ENCODE data around the gene DLX6. TPM values are rescaled to one million over a fixed set of nuclear protein-coding genes. Genes with fewer than 3 reads are reported as not detected.

Gene DLX6
- total RNA-seq, 2 experiments from 2014 or later = not detected

DNA sequence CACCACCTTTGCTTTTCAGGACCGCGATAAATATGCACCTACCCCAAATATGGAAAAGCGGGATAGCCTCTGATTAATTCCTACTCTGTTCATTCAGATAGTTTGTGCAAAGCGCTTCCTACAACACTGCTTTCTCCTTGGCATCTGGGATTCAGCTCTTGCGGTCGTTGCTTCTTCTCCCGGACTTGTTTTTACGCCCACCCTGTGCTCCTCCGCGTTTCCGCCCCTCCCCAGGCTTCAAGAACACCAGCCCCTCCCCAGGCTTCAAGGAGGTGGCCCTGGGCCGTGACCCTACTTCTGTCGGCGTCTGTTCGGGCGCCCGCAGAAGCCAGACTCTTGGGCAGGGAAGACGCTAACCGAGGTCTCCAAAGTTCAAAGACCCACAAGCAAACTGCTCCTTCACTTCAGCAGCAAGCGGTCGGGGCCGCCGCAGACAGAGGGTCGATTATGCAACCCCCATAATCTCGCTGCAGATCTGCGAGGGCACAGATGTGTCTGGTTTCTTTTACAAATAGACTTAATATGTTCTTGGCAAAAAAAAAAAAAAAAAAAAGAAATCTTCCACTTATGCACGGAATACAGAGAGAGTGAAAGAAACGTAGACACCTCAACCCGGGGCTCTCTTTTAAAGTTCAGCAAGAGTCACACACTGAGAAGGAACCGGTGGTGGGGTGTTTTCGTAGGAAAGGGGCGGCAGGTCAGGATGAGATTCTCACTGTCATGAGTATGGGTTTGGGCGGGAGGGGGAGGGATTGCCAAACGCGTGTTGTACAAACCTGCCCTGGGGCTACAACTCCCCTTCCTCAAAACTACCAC, 17.3 kb downstream of the DLX6 start:
- intact Hi-C loops (cut with micrococcal nuclease) = no loop called here
- peaks cover 95% of the 10 kb centered on the region for H3K27me3 Mint-ChIP-seq
- POLR2A ChIA-PET = interaction anchor here (0.6 to 0.7 kb wide), 2 partner anchors 434 to 788 kb away, joined by 4 read pairs; no protein-coding TSS in a partner anchor

DNA sequence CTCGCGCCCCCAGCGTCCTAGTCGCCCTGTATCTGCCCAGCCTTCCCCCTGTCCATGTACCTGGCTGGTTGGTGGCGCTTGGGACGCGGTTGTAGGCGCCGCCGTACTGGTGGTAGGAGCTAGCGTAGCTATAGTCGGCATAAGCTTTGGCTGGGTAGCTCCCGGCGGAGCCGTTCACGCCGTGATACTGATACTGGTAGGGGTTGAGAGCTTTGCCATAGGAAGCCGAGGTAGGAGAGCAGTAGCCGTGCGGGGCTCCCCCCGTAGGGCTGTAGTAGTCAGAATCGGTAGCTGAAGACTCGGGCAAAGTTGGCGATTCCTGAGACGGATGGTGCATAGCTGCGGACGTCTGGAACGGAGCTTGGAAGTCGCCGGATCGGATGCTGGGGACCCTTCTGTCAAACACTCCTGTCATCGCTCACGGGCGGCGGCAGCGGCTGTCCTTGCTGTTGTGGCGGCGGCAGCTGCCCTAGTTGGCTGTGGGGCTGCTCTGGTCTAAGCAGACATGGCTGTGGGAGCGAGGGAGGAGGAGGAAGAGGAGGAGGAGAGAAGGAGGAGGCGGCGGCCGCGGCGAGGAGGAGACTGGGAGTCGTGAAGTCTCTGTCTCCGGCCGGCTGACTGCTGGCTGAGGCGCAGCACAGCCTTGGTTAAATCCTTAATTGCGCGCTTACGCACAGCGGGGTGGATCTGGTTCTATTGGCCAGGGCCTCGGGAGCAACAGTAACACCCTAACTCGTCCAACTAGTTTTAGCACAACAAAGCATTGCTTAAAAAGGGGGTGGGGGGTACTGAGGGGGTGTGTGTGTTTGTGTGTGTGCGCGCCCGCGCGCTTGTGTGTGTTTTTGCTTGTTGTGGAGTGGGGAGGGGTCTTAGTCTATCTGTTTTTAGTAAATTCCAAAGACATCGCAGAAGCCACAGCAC, 19.1 kb downstream of the DLX6 start, which contains the start of gene DLX5:
Gene DLX5, minus strand, starts transcription at position 623 of the 921 bp plus-strand sequence. Its CDS starts 208 bp downstream, at position 415.
- intact Hi-C loops (cut with micrococcal nuclease) = loop anchor here (5.0 kb wide), 3 partner anchors 32 to 1107 kb away; no protein-coding TSS in a partner anchor
- H3K4me1 Mint-ChIP-seq (ENCODE audit: low read depth) = peaks cover 46% of the 10 kb centered on the region
- no peak within 1 kb of the TSS for H3K4me3 Mint-ChIP-seq
- DNase-seq (peak; percentile 45), ATAC-seq (no peak)
- ChIA-PET CTCF (no interaction called here), POLR2A (no interaction called here)
- H3K9me3 Mint-ChIP-seq = no peaks in the 10 kb centered on the region
- no peak within 1 kb of the TSS for H3K27ac Mint-ChIP-seq
- TF ChIP-seq, protein P1, sequence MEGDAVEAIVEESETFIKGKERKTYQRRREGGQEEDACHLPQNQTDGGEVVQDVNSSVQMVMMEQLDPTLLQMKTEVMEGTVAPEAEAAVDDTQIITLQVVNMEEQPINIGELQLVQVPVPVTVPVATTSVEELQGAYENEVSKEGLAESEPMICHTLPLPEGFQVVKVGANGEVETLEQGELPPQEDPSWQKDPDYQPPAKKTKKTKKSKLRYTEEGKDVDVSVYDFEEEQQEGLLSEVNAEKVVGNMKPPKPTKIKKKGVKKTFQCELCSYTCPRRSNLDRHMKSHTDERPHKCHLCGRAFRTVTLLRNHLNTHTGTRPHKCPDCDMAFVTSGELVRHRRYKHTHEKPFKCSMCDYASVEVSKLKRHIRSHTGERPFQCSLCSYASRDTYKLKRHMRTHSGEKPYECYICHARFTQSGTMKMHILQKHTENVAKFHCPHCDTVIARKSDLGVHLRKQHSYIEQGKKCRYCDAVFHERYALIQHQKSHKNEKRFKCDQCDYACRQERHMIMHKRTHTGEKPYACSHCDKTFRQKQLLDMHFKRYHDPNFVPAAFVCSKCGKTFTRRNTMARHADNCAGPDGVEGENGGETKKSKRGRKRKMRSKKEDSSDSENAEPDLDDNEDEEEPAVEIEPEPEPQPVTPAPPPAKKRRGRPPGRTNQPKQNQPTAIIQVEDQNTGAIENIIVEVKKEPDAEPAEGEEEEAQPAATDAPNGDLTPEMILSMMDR (IDR thresholded peaks at IDR 0.05) = no peak
- H3K27me3 Mint-ChIP-seq = peaks cover 86% of the 10 kb centered on the region
- peaks cover 2% of the 10 kb centered on the region for H3K36me3 Mint-ChIP-seq (ENCODE audit: low read depth)

More for the DNA sequence above, 17.3 kb downstream of the DLX6 start:
- ATAC-seq (no peak), DNase-seq (no peak)
- peaks cover 44% of the 10 kb centered on the region for H3K4me1 Mint-ChIP-seq (ENCODE audit: low read depth)
- no peak overlapping the region for H3K27ac Mint-ChIP-seq
- TF ChIP-seq, protein P1 (IDR thresholded peaks at IDR 0.05) = no peak
- H3K36me3 Mint-ChIP-seq (ENCODE audit: low read depth) = peaks cover 2% of the 10 kb centered on the region
- no peaks in the 10 kb centered on the region for H3K9me3 Mint-ChIP-seq
- H3K4me3 Mint-ChIP-seq = no peak overlapping the region
- CTCF ChIA-PET = interaction anchor here (0.8 to 1.8 kb wide), 3 partner anchors 14 to 849 kb away, joined by 3 to 5 read pairs (median 4); no protein-coding TSS in a partner anchor

DNA sequence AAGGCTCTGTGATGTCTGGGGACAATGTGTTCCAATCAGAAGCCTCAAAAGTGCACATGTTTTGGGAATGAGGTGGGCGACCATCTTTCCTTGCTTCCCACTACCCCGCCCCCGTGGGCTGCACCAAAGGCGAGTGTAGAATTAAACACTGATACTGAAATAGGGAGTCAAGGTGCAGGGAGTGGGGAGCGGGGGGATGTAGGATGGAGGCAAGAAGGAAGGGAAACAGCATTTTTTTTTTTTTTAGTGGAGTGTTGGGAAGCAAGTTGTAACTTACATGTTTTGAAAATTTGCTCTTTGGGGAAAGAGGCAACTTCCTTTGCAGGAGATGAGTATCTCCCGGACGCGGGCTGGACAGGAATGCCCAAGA, 19.8 kb downstream of the DLX6 start:
- H3K36me3 Mint-ChIP-seq (ENCODE audit: low read depth) = peaks cover 2% of the 10 kb centered on the region
- TF ChIP-seq, protein P1 (IDR thresholded peaks at IDR 0.05) = no peak
- POLR2A ChIA-PET = no interaction called here
- DNase-seq = no peak
- H3K4me3 Mint-ChIP-seq = no peak overlapping the region
- intact Hi-C loops (cut with micrococcal nuclease) = loop anchor here (5.0 kb wide), 3 partner anchors 33 to 1108 kb away; no protein-coding TSS in a partner anchor
- no peak overlapping the region for H3K27ac Mint-ChIP-seq
- ATAC-seq = no peak
- H3K4me1 Mint-ChIP-seq (ENCODE audit: low read depth) = peaks cover 46% of the 10 kb centered on the region
- peaks cover 80% of the 10 kb centered on the region for H3K27me3 Mint-ChIP-seq
- CTCF ChIA-PET = interaction anchor here (1.1 kb wide), 1 partner anchor 18 kb away, joined by 3 read pairs; no protein-coding TSS in a partner anchor
- H3K9me3 Mint-ChIP-seq = no peaks in the 10 kb centered on the region

DNA sequence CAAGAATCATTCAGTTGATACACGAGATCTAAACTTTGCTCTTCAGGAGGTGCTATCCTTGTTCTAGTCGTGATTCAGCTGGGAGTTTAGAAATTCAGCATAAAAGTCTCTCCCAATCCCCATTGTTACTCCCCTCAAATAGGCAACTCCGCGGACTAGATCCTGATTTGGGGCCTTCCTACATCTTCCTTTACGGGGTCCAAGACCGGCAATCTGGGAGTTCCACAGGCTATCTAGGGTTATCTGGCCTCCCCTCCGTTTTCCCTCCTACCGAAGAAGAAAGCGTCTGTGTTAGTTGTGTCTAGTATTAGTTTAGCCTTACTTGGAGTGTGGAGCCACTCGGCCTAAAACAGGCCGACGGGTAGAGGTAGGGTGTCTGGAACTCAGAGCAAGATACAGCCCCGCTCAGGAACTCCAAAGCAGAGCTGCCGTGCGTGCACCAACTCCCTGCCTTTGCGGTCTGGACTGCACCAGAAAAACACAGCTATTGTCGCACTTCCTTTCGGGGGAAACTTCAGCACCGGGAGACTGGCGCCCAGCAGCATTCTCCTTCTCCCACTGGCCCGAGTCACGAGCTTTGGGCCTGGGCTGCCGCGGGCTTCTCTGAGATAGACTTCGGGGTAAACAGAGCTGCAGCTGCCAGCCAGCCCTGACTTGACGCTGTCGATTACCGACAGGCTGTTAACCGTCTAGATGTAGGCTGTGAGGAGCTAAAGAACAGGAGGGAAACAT, 20.8 kb downstream of the DLX6 start:
- ATAC-seq (peak; percentile 25), DNase-seq (no peak)
- ChIA-PET POLR2A (interaction anchor here (0.7 kb wide), 1 partner anchor 18 kb away, joined by 3 read pairs; no protein-coding TSS in a partner anchor), CTCF (interaction anchor here (1.0 to 4.0 kb wide), 15 partner anchors 13 to 1124 kb away, joined by 3 to 29 read pairs (median 4); partner anchors contain the start of gene DLX6)
- no peaks in the 10 kb centered on the region for H3K9me3 Mint-ChIP-seq
- H3K4me1 Mint-ChIP-seq (ENCODE audit: low read depth) = peaks cover 46% of the 10 kb centered on the region
- H3K36me3 Mint-ChIP-seq (ENCODE audit: low read depth) = peaks cover 2% of the 10 kb centered on the region
- H3K27ac Mint-ChIP-seq = no peak overlapping the region
- TF ChIP-seq, protein P1 (IDR thresholded peaks at IDR 0.05) = no peak
- intact Hi-C loops (cut with micrococcal nuclease) = loop anchor here (2.0 to 5.0 kb wide), 4 partner anchors 34 to 1109 kb away; no protein-coding TSS in a partner anchor
- peak overlapping the region; percentile 61 for H3K4me3 Mint-ChIP-seq
- peaks cover 75% of the 10 kb centered on the region for H3K27me3 Mint-ChIP-seq

Measured in activated CD8-positive, alpha-beta T cell treated with anti-CD3 and anti-CD28 coated beads for 36 hours (primary cell).